ENCODE measurements around the gene MGRN1. TPM values are rescaled to one million over a fixed set of nuclear protein-coding genes. Genes with fewer than 3 reads are reported as not detected.

The MGRN1 gene
- total RNA-seq, 1 experiment from 2014 or later = 24.0 TPM

GRCh38 chr16:4696905-4697847, 72.5 kb downstream of the MGRN1 start:
- DNase-seq (ENCODE audit: low read depth) = no peak

GRCh38 chr16:4697848-4698291, 73.2 kb downstream of the MGRN1 start:
- no peak for DNase-seq (ENCODE audit: low read depth)

GRCh38 chr16:4698321-4699045, 73.9 kb downstream of the MGRN1 start:
- no peak for DNase-seq (ENCODE audit: low read depth)

GRCh38 chr16:4699046-4699556, 74.5 kb downstream of the MGRN1 start:
- no peak for DNase-seq (ENCODE audit: low read depth)

GRCh38 chr16:4700380-4700996, 75.9 kb downstream of the MGRN1 start:
- DNase-seq (ENCODE audit: low read depth) = no peak

- DNase-seq (ENCODE audit: low read depth) = no peak
Observed at GRCh38 chr16:4700997-4701743, 76.5 kb downstream of the MGRN1 start.

- DNase-seq (ENCODE audit: low read depth) = no peak
Observed at GRCh38 chr16:4701791-4702465, 77.3 kb downstream of the MGRN1 start.

- no peak for DNase-seq (ENCODE audit: low read depth)
Observed at GRCh38 chr16:4702466-4702808, 77.8 kb downstream of the MGRN1 start.

- no peak for DNase-seq (ENCODE audit: low read depth)
Observed at GRCh38 chr16:4703906-4704305, 79.3 kb downstream of the MGRN1 start.

- DNase-seq (ENCODE audit: low read depth) = no peak
Observed at GRCh38 chr16:4704491-4704890, 79.9 kb downstream of the MGRN1 start.

GRCh38 chr16:4704913-4705312, 80.3 kb downstream of the MGRN1 start:
- no peak for DNase-seq (ENCODE audit: low read depth)

- no peak for DNase-seq (ENCODE audit: low read depth)
Observed at GRCh38 chr16:4706871-4707270, 82.2 kb downstream of the MGRN1 start.

- DNase-seq (ENCODE audit: low read depth) = no peak
Observed at GRCh38 chr16:4709481-4709880, 84.9 kb downstream of the MGRN1 start.

- DNase-seq (ENCODE audit: low read depth) = no peak
Observed at GRCh38 chr16:4713663-4714501, 89.3 kb downstream of the MGRN1 start.

GRCh38 chr16:4714996-4715395, 90.4 kb downstream of the MGRN1 start:
- DNase-seq (ENCODE audit: low read depth) = no peak

GRCh38 chr16:4718466-4718865, 93.8 kb downstream of the MGRN1 start:
- DNase-seq (ENCODE audit: low read depth) = no peak

GRCh38 chr16:4723071-4723767, 98.6 kb downstream of the MGRN1 start:
- no peak for DNase-seq (ENCODE audit: low read depth)

GRCh38 chr16:4724661-4725270, 100.1 kb downstream of the MGRN1 start:
- no peak for DNase-seq (ENCODE audit: low read depth)

- no peak for DNase-seq (ENCODE audit: low read depth)
Observed at GRCh38 chr16:4726616-4727015, 102.0 kb downstream of the MGRN1 start.
